Renal cortex interstitium (tissue), 15 donors: Measurements from ENCODE around the gene RNF32. TPM values are rescaled to one million over a fixed set of nuclear protein-coding genes. Genes with fewer than 3 reads are reported as not detected.

Experiments used
- DNase-seq, 11 donors: peaks; one replicate each; pipeline ENCODE4 v3.0.0-alpha.2; 2013; ENCODE audit warnings: low read depth in 9 of 11, low spot score in 4 of 11; ENCODE audit errors: extremely low read depth in 1 of 11
- long read RNA-seq, 16 experiments: transcript quantifications; one replicate each; lab custom pipeline, GENCODE V29; 2026
- polyA plus RNA-seq, 3 donors: library from polyadenylated mRNA; unstranded; fragments of 120-200 nt; gene quantifications; one replicate each; pipeline ENCODE4 v1.2.1, GENCODE V29; 2013; ENCODE audit not compliant: insufficient read length in 3 of 3

Gene RNF32
- polyA plus RNA-seq, result 1 to 10 TPM; 2.7 to 3.7 (median 2.9) TPM
- long read RNA-seq, donor 1, result 0 reads
- long read RNA-seq, donor 2, result 0 reads
- long read RNA-seq, donor 3, result 0 reads
- long read RNA-seq, donor 4, result 0 reads
- long read RNA-seq, donor 5, result 0 reads
- long read RNA-seq, donor 6, result 0 reads
- long read RNA-seq, donor 7, partial matches to known transcripts, result 0 of 1 reads
- long read RNA-seq, donor 7, other reads (novel, unspliced or antisense), result 0 of 1 reads
- long read RNA-seq, donor 8, result 0 reads
- long read RNA-seq, donor 9, result 0 reads
- long read RNA-seq, donor 10, partial matches to known transcripts, result 9 of 9 reads
- long read RNA-seq, donor 10, other reads (novel, unspliced or antisense), result 0 of 9 reads
- long read RNA-seq, donor 11, result 0 reads
- long read RNA-seq, donor 12, result 0 reads
- long read RNA-seq, donor 13, result 0 reads
- long read RNA-seq, donor 14, result 0 reads
- long read RNA-seq, donor 15, result 0 reads
- long read RNA-seq, donor 16, partial matches to known transcripts, result 0 of 12 reads
- long read RNA-seq, donor 16, other reads (novel, unspliced or antisense), result 11 of 12 reads

GRCh38 chr7:156640257-156640948 lies at the start of gene RNF32:
RNF32 (plus strand) TSS chr7:156640774; CDS start chr7:156643878, 3,104 bp downstream.
- peak; percentile 75 to 94 (median 88) for DNase-seq

- DNase-seq, result no peak
Measured at GRCh38 chr7:156592155-156592884, 48.3 kb upstream of the RNF32 start.

- no peak for DNase-seq
Measured at GRCh38 chr7:156594283-156595080, 46.1 kb upstream of the RNF32 start.

GRCh38 chr7:156600496-156600895 lies 40.1 kb upstream of the RNF32 start:
- no peak for DNase-seq

- no peak for DNase-seq
Measured at GRCh38 chr7:156602283-156602682, 38.3 kb upstream of the RNF32 start.

- DNase-seq, result no peak
Measured at GRCh38 chr7:156603011-156603410, 37.6 kb upstream of the RNF32 start.

GRCh38 chr7:156603629-156604028 lies 36.9 kb upstream of the RNF32 start:
- DNase-seq, result no peak

- DNase-seq, result no peak
Measured at GRCh38 chr7:156604311-156604710, 36.3 kb upstream of the RNF32 start.

GRCh38 chr7:156604836-156605695 lies 35.5 kb upstream of the RNF32 start:
- DNase-seq, result no peak

- DNase-seq, result no peak
Measured at GRCh38 chr7:156606135-156606534, 34.4 kb upstream of the RNF32 start.

GRCh38 chr7:156606691-156607331 lies 33.8 kb upstream of the RNF32 start:
- no peak for DNase-seq

- no peak for DNase-seq
Measured at GRCh38 chr7:156607332-156608172, 33.0 kb upstream of the RNF32 start.

GRCh38 chr7:156608173-156608478 lies 32.4 kb upstream of the RNF32 start:
- no peak for DNase-seq

- no peak for DNase-seq
Measured at GRCh38 chr7:156609010-156609877, 31.3 kb upstream of the RNF32 start.

- DNase-seq, result no peak
Measured at GRCh38 chr7:156610130-156610529, 30.4 kb upstream of the RNF32 start.

GRCh38 chr7:156610601-156611000 lies 30.0 kb upstream of the RNF32 start:
- DNase-seq, result no peak
